ENCODE data around the gene KIAA0753.

GRCh38 chr17:6556121-6557039, 84.1 kb downstream of the KIAA0753 start, which contains the start of gene PITPNM3:
- TF ChIP-seq POLR2A (IDR thresholded peaks at IDR 0.05) = no peak
- no peak for TF ChIP-seq CTCF (IDR thresholded peaks at IDR 0.05)

All from lower leg skin (tissue), 3 donors.